Measurements from ENCODE around the gene ADORA1. TPM values are rescaled to one million over a fixed set of nuclear protein-coding genes. Genes with fewer than 3 reads are reported as not detected.
A peak's percentile ranks its signal among the peaks of the same experiment; 100 is the strongest.

Gene ADORA1
- total and polyA plus RNA-seq, 2 donors (not counting 3 experiments of a cell fraction or from before 2014, with no cell fraction given) = 0.15 TPM; not detected in 1

GRCh38 chr1:203153051-203153988 is 25.8 kb downstream of the ADORA1 start:
- dilution Hi-C loops (cut with MboI; ENCODE audit: extremely low pct_ligation_motif_present, low sequenced_read_pairs) = no loop called here
- FAIRE-seq (peak; percentile 56), DNase-seq (ENCODE audit: low read depth, low spot score) (peak; percentile 36)
- Histone ChIP-seq H3K4me2 (ENCODE audit: insufficient read depth, low read length) (peak overlapping the region; percentile 67), H3K9me3 (replicated peaks; ENCODE audit: control insufficient read depth, insufficient read depth, low read length) (no peaks in the 10 kb centered on the region), H3K4me1 (ENCODE audit: control insufficient read depth, extremely low read depth, insufficient read depth, low read length) (peaks cover 28% of the 10 kb centered on the region), H3K79me2 (ENCODE audit: control insufficient read depth, insufficient read depth, low read length) (no peaks in the 10 kb centered on the region), H3K4me3 (replicated peaks in 1 of 3; ENCODE audit: insufficient read depth in 1 of 3, low read depth in 1 of 3, low read length in 3 of 3) (no peak overlapping the region), H3K36me3 (ENCODE audit: control insufficient read depth in 2 of 2, extremely low read depth in 1 of 2, insufficient read depth in 2 of 2, low read length in 2 of 2) (no peaks in the 10 kb centered on the region), H3K27ac (ENCODE audit: insufficient read depth, low read depth, low read length) (peak overlapping the region; percentile 62), H3K9me1 (replicated peaks; ENCODE audit: control insufficient read depth, extremely low read depth, insufficient read depth, low read length) (no peaks in the 10 kb centered on the region), H4K20me1 (replicated peaks; ENCODE audit: control insufficient read depth, extremely low read depth, insufficient read depth, low read length) (no peaks in the 10 kb centered on the region), H2AFZ (ENCODE audit: low read depth, low read length) (peak overlapping the region; percentile 37), H3K9ac (replicated peaks; ENCODE audit: extremely low read depth, insufficient read depth, low read length) (no peak overlapping the region), H3K27me3 (ENCODE audit: control insufficient read depth in 2 of 2, insufficient read depth in 2 of 2, low read length in 2 of 2) (peaks cover 1 to 9% of the 10 kb centered on the region in 2 experiments)
- TF ChIP-seq JUN (IDR thresholded peaks at IDR 0.05; ENCODE audit: borderline replicate concordance, insufficient read depth, insufficient read length, low read depth) (no peak), CTCF (IDR thresholded peaks at IDR 0.05; ENCODE audit: extremely low read depth in 1 of 2, insufficient read depth in 1 of 2, low read depth in 1 of 2, low read length in 2 of 2) (no peak), EZH2 (IDR thresholded peaks at IDR 0.05; ENCODE audit: borderline replicate concordance, low read depth, low read length, severe bottlenecking) (no peak), MYC (IDR thresholded peaks at IDR 0.05; ENCODE audit: low read depth, low read length) (no peak), GATA2 (IDR thresholded peaks at IDR 0.05; ENCODE audit: insufficient read depth, insufficient read length, low read depth, low read length) (peak; percentile 91), POLR2A (IDR thresholded peaks at IDR 0.05; ENCODE audit: low read depth, low read length) (no peak)
- ChIA-PET CTCF (interaction anchor here (0.8 to 4.8 kb wide), 10 partner anchors 9 to 116 kb away, joined by 3 to 34 read pairs (median 6); no protein-coding TSS in a partner anchor), POLR2A (no interaction called here)
- no TSS peak for BruUV-seq (replicated peaks)
- intact Hi-C loops (cut with micrococcal nuclease) = no loop called here
